RKO (cell line): ENCODE results near the gene RBPJ.

Experiments used
- DNase-seq: peaks from one replicate; pipeline ENCODE4 v3.0.0-alpha.2; 2016; ENCODE audit warnings: low spot score

Gene RBPJ

DNA sequence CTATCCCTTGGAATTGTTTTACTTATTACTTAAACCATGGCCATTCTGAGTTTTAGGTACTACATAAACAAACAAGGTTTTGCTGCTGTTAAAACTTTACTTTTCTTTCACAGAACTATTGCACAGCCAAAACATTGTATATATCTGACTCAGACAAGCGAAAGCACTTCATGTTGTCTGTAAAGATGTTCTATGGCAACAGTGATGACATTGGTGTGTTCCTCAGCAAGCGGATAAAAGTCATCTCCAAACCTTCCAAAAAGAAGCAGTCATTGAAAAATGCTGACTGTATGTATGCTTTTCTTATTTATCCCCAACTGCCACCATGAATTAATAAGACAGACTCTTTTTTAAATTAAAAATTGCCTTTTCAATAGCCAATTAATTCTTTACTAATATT lies 99.6 kb downstream of the RBPJ start:
- no peak for DNase-seq

GRCh38 chr4:26420913-26421312 lies 100.1 kb downstream of the RBPJ start:
- DNase-seq: no peak

- DNase-seq: no peak
These were observed 103.3 kb downstream of the RBPJ start for GRCh38 chr4:26424153-26424552.

DNA sequence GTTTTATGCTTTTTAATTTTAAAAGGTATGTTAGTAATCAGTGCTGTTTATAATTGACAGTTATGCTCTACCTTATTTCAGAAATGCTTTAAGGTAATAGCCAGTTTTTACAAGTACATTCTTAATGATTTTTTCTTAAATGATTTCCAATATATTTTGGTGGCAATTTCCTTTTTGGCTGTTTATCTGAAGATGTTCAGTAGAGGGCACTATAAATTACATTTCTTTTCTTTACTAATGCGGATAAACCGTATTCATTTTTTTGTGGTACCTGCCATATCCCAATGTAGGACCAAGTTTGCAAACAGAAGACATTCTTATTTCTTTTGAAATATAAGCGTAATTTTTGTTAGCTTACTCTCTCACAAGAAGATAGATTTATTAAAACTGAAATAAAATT lies 104.0 kb downstream of the RBPJ start:
- no peak for DNase-seq

DNA sequence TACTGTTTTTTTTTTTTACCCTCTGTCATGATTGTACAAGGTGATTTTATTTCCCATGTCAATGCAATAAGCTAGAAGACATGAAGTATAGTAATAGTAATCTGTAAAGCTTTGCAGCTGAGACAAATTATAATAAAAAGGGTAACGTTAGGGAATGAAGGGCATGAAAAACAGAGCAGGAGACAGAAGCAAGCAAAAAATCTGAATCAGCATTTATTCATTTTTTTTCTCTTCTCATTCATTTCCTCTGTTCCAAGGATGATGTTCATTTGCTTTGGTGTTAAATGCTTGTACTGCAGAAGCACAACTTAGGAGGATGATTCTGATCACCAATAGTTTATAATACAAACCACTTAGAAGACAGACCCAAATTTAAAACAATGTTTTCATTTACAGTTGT lies 105.1 kb downstream of the RBPJ start:
- no peak for DNase-seq

GRCh38 chr4:26426892-26427291 lies 106.1 kb downstream of the RBPJ start:
- DNase-seq: no peak

DNA sequence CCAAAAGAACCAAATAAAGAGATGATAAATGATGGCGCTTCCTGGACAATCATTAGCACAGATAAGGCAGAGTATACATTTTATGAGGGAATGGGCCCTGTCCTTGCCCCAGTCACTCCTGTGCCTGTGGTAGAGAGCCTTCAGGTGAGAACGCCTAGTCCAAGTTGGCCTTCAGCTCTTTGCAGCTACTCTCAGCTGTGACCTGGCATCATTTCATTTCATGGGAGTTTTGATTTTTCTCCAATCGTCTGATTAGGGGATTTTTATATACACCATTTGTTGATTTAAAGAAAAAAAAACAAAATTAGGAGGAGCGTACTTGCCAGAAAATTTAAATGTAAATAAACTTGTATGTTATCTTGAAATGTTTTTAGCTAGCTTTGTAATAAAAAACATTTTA lies 109.1 kb downstream of the RBPJ start:
- DNase-seq: no peak

- no peak for DNase-seq
These were observed 110.8 kb downstream of the RBPJ start for GRCh38 chr4:26431461-26432180.

DNA sequence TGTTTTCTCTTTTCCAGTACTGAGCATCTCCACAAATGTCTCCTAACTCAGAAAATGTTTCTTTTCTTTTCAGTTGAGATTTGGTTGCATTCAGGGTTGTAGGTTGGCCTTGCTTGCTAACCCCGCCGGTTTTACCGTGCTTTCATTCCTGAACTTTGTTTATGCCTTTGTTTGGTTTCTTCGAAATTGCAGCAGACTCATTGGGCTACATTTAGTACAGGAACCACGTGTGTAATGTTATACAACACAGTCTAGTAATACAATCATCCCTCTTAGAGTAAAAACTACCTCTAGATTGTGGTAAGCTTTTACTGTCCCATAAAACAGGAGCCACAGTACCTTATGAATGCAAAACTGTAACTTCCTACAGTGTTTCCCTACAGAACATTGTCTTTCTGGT lies 111.6 kb downstream of the RBPJ start:
- DNase-seq: no peak

- no peak for DNase-seq
These were observed 112.7 kb downstream of the RBPJ start for GRCh38 chr4:26433556-26433955.

- no peak for DNase-seq
These were observed 113.3 kb downstream of the RBPJ start for GRCh38 chr4:26434030-26434639.

GRCh38 chr4:26441102-26441501 lies 120.3 kb downstream of the RBPJ start:
- DNase-seq: no peak

DNA sequence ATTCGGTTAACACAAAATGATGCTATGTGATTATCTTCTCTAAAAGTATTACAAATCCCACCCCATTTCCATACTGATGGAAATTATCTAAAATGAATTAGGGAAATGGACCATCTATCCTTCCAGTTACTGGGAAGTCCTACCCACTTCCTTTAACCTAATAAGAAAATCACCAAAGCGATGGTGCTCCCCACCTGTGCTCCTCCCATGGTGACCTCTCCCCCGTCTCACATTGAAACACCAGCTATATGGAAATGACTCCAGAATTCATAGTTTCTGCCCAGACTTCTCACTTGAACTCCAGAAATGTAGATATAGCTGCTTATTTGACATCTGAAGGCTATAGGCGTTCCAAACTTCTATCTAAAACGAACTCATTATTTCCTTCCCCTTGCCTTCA lies 121.0 kb downstream of the RBPJ start:
- DNase-seq: no peak

- no peak for DNase-seq
These were observed 126.6 kb downstream of the RBPJ start for GRCh38 chr4:26447378-26447777.

DNA sequence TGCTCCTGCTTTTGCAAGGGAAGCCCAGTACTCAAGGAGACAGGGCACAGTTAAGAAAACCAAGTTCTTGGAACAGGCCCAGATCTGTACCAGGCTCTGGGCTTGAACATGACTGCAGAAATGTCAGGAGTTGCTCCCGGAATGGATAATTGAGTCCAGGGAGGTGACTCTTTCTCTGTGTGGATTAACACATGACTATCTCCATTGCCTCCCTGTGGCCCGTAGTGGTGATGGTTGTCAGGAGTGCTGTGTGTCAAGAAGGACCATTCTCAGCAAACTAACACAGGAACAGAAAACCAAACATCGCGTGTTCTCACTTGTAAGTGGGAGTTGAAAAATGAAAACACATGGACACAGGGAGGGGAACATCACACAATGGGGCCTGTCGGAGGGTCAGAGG lies 129.6 kb downstream of the RBPJ start:
- no peak for DNase-seq

- DNase-seq: no peak
These were observed 130.8 kb downstream of the RBPJ start for GRCh38 chr4:26451597-26451996.

DNA sequence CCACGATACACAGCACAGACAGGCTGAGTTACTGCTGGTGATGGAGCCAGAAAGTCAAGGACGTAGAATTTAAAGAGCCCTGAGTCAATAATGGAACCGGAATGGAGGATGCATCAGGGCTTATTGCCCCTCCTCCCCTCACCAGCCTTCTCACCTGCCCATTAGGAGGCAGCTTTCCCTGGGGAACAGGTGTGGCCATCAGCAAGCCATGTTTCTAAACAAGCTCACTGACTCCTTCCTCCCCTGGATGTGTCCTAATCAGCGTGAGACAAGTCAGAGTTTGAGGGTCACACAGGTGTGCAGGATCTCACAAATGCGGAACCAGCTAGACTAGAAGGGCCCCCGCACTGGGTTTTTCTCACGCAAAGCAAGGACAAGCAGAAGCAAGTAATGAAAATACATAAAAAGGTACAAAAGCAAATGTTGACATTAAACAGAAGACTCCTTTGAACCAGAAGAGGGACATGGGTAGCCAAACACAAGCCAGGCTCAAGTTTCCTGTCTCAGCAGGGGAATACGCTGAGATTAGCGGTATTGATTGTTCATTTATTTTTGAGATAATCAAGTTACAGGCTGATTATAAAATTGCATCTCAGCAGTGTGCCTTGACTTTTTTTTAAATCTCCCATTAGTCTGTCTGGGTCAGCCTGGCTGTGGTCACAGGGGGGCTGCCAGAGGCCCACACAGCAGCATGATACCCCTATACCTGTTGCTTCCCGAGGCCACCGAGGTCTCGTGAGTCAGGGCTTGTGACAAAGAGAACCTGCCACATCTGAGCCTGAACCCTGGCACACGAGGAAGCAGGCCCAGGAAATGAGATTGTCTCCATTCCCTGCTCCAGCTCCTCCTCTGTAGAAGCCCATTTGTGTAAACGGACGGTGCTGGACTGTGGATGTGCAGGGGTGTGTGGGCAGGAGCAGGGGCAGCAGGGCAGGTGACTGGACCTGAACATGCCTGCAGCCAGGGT lies 132.0 kb downstream of the RBPJ start:
- no peak for DNase-seq

GRCh38 chr4:26454961-26455360 lies 134.1 kb downstream of the RBPJ start:
- DNase-seq: no peak

DNA sequence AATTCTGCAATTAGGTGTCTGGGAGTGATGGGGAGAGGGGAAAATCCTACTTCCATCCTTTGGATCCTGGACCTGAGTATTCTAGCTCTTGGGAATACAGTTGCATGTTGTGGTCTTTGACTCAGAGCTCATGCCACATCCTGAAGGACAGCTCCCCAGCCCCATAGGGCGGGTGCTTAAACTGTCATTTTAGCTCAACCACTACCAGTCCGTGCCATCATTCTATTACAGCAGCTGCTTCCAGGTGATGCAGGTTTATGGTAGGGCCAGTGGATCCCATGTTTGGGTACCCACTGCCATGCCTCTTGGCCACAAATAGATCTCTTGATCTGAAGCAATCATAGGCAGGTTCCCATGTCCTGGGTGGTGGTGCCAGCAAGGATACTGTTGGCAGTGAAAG lies 134.8 kb downstream of the RBPJ start:
- DNase-seq: no peak

- DNase-seq: no peak
These were observed 136.6 kb downstream of the RBPJ start for GRCh38 chr4:26457412-26457811.

GRCh38 chr4:26458157-26458561 lies 137.3 kb downstream of the RBPJ start:
- no peak for DNase-seq

GRCh38 chr4:26459054-26459755 lies 138.4 kb downstream of the RBPJ start:
- peak; percentile 77 for DNase-seq
